Prostate gland (tissue), 2 donors: ENCODE measurements around the gene SLC4A2.

ENCODE experiments used
- CTCF ChIP-seq, 4 experiments: fragments of 200-600 bp in 2 of 4; fragments of 450-650 bp in 2 of 4; sonication (generic) in 2 of 4; IDR thresholded peaks; 1 replicate in 3 of 4; 2 replicates in 1 of 4; pipeline ENCODE4 v1.5.1; 2016 to 2019; ENCODE audit warnings: antibody characterized with exemption in 4 of 4, mild to moderate bottlenecking in 2 of 4, moderate library complexity in 2 of 4
- POLR2AphosphoS5 ChIP-seq: sonication (generic); formaldehyde crosslinking; IDR thresholded peaks from one replicate; pipeline ENCODE4 v1.6.1; 2017; ENCODE audit warnings: antibody characterized with exemption

- TF ChIP-seq CTCF (IDR thresholded peaks at IDR 0.05) (peak; percentile 19 to 77 (median 52)), POLR2AphosphoS5 (peak; percentile 78)
These were observed 31.1 kb upstream of the SLC4A2 start, which contains the start of gene ABCB8 for GRCh38 chr7:151028131-151028947.
